Activated CD8-positive, alpha-beta memory T cell treated with anti-CD3 and anti-CD28 coated beads, Interleukin-2, amount 50 U/mL, for 1 hour (primary cell): ENCODE data around the gene PDCD11.
"Not testable (repeated sequence)": the region's sequence is repeated elsewhere in the genome, so short reads cannot be mapped to it uniquely, and the experiment has no call there.

Experiments
- DNase-seq: peaks from one replicate; pipeline ENCODE4 v3.0.0-alpha.2; 2020; ENCODE audit errors: extremely low read depth

Gene PDCD11

GRCh38 chr10:103416436-103417147 is 20.2 kb downstream of the PDCD11 start:
- peak; percentile 16 for DNase-seq

DNA sequence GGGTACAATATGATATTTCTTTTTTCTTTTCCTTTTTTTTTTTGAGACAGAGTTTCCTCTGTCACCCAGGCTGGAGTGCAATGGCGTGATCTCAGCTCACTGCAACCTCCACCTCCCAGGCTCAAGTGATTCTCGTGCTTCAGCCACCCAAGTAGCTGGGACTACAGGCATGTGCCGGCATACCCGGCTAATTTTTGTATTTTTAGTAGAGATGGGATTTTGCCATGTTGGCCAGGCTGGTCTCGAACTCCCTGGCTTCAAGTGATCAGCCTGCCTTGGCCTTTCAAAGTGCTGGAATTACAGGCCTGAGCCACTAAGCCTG is 20.7 kb downstream of the PDCD11 start:
- DNase-seq = not testable (repeated sequence)

DNA sequence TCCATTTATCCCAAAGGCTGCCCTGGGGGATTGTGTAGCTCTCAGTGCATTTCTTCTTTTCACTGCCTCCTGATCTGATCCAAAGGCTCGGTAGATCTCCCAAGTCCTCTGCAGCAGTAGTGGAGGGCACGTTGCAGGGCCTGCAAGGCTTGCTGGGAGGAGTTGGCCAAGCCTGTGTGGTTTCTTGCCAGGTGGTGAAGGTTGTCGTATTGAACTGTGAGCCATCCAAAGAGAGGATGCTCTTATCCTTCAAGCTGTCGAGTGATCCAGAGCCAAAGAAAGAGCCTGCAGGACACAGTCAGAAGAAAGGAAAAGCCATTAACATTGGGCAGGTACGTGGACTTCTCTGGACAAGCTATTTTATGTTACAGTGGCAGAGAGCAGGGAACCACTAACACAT is 21.2 kb downstream of the PDCD11 start:
- DNase-seq = no peak

GRCh38 chr10:103419101-103419500 is 22.7 kb downstream of the PDCD11 start:
- DNase-seq = no peak

- DNase-seq = no peak
These were observed 27.3 kb downstream of the PDCD11 start for GRCh38 chr10:103423748-103424147.

- DNase-seq = no peak
These were observed 31.4 kb downstream of the PDCD11 start for GRCh38 chr10:103427866-103428265.

GRCh38 chr10:103428989-103429643 is 32.7 kb downstream of the PDCD11 start:
- DNase-seq = no peak

DNA sequence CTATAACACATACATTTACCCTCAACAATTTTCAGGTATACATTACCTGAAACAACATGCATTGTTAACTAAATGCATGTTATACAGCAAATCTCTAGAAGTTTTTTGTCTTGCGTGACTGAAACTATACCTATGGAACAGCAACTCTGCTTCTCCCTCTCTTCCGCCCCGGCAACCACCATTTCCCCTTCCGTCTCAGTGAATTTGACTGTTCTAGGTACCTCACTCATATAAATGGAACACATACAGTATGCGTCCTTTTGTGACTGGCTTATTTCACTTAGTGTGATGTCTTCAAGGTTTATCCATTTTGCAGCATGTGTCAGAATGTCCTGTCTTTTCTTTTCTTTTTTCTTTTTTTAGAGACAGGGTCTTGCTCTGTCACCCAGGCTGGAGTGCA is 33.2 kb downstream of the PDCD11 start:
- no peak for DNase-seq

GRCh38 chr10:103431902-103432301 is 35.5 kb downstream of the PDCD11 start:
- no peak for DNase-seq

DNA sequence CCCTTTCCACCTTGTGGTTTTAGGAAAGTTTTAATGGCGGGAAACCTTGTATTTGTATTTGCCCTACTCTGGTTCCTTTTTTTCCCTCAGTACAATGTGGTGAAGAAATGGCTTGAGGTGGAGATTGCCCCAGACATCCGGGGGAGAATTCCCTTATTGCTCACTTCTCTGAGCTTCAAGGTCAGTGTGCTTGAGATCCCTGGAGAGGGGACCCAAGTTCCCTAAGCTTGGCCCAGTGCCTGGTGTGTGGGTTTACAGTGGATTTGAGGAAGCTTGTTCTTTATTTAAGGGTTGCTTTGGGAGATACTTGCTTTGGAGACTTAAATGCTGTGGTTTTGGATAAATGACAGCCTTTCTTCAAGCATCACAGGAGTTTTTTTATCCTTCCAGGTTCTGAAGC is 37.4 kb downstream of the PDCD11 start:
- DNase-seq = no peak

DNA sequence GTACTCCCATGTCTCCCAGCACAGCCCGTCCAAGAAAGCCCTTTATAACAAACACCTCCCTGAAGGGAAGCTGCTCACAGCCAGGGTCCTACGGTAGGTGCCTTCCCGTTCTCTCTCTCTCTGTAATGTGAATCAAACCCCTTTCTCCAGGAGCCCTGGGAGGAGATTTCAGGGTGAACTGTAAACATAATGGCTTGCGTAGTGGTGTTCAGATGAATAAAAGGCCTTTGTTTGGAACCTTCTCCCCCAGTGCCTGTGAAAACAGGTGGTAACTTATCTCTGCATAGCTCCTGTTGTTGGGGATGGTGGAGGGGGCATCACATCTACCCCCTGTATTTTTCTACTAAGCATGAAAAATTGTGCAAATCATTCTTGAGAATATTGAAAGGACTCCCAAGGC is 43.4 kb downstream of the PDCD11 start:
- DNase-seq = no peak

DNA sequence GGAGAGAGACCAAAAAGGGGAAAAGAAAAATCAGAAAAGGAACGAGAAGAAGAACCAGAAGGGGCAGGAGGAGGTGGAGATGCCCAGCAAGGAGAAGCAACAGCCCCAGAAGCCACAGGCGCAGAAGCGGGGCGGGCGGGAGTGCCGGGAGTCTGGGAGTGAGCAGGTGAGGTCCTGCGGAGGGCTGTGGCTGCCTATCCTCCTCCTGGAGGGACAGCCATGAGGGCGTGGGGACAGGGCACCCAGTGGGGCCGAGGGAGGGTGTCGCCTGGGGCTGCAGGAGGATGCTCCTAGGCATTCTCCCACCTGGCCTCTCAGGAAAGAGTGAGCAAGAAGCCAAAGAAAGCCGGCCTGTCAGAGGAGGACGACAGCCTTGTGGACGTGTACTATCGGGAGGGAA is 44.0 kb downstream of the PDCD11 start:
- no peak for DNase-seq

GRCh38 chr10:103441206-103441605 is 44.8 kb downstream of the PDCD11 start:
- DNase-seq = no peak

DNA sequence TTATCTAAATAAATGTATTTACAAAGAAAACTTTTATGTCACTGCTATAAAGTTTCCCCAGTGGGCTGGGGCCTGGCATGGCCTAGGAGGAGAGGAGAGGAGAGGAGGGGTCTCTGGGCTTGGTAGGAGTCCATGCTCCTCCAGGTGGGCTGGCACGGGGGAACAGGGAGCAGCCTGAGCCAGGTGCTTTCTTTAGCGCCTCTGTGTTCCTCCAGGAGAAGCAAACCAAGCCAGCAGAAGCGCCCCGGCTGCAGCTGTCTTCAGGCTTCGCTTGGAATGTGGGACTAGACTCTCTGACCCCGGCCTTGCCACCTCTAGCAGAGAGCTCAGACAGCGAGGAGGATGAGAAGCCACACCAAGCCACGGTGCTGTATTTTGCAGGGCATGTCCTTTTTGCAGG is 45.2 kb downstream of the PDCD11 start:
- DNase-seq = no peak

GRCh38 chr10:103442031-103442461 is 45.6 kb downstream of the PDCD11 start:
- no peak for DNase-seq

DNA sequence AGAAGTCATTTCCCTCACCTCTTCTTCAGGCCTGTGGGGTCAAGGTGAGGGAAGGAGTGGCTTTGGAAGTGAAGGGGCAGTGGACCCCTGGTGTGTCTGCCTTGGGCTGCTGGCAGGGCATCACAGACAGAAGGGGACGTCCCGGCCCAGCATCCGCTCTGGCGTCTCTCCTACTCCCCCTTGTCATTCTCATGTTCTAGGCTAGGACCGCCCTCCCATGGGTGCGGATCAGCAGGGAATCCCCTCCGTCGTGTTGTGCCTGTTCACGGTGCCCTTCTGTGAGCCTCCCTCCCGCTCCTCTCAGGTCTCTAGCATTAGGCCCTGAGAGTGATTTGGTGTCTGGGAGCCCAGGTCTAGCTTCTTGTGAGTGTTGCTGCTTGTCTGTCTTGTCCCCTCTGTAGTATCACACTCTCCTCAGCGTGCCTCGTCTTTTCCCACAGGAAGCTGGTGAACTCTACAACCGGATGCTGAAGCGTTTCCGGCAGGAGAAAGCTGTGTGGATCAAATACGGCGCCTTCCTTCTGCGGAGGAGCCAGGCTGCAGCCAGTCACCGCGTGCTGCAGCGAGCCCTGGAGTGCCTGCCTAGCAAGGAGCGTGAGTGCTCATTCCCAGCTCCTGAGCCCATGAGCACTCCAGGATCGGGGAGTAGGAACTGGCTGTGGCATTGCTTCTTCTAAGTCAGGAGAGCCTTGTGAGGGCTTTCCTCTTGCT is 47.2 kb downstream of the PDCD11 start:
- no peak for DNase-seq

- DNase-seq = no peak
These were observed 48.1 kb downstream of the PDCD11 start for GRCh38 chr10:103444478-103444877.

GRCh38 chr10:103445366-103445765 is 48.9 kb downstream of the PDCD11 start:
- no peak for DNase-seq

GRCh38 chr10:103445767-103446567 is 49.5 kb downstream of the PDCD11 start:
- no peak for DNase-seq

- DNase-seq = no peak
These were observed 50.8 kb downstream of the PDCD11 start for GRCh38 chr10:103447187-103447586.

- DNase-seq = no peak
These were observed 52.3 kb downstream of the PDCD11 start for GRCh38 chr10:103448746-103449145.
